OCI-LY1 (cell line): ENCODE data around the gene PARD3B.

Experiments
- EZH2 ChIP-seq: fragments of 200-600 bp; sonication (generic), shearing (Covaris generic); IDR thresholded peaks from 2 replicates; pipeline ENCODE4 v1.8.0; 2017; ENCODE audit warnings: borderline replicate concordance, mixed run types, mild to moderate bottlenecking, antibody characterized with exemption, low read length, moderate library complexity, mixed read lengths
- TF ChIP-seq, protein P1 (sequence below): fragments of 200-600 bp; sonication (generic), shearing (Covaris generic); IDR thresholded peaks from 2 replicates; pipeline ENCODE4 v1.5.1; 2017; ENCODE audit warnings: mild to moderate bottlenecking, antibody characterized with exemption, low read length, moderate library complexity, mixed read lengths

DNA sequence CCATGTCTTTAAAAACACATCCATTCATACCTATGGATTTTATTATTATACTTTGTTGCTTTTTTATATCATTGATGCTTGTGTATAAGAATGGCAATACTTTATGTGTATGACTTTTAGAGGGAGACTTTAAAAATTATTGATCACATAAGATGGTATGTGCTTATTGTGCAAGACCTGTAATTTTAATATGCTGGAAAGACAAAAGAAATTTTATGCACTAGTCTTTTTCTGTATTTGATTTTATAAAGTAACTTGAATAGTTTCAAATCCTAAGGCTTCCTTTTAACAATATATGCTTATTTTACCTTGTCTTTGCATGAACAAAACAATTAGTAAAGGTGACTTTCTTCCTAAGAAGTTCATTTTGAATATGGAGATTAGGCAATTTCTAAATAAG is 226.4 kb downstream of the PARD3B start:
- TF ChIP-seq, protein P1, sequence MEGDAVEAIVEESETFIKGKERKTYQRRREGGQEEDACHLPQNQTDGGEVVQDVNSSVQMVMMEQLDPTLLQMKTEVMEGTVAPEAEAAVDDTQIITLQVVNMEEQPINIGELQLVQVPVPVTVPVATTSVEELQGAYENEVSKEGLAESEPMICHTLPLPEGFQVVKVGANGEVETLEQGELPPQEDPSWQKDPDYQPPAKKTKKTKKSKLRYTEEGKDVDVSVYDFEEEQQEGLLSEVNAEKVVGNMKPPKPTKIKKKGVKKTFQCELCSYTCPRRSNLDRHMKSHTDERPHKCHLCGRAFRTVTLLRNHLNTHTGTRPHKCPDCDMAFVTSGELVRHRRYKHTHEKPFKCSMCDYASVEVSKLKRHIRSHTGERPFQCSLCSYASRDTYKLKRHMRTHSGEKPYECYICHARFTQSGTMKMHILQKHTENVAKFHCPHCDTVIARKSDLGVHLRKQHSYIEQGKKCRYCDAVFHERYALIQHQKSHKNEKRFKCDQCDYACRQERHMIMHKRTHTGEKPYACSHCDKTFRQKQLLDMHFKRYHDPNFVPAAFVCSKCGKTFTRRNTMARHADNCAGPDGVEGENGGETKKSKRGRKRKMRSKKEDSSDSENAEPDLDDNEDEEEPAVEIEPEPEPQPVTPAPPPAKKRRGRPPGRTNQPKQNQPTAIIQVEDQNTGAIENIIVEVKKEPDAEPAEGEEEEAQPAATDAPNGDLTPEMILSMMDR: no peak
- TF ChIP-seq EZH2: no peak
